ENCODE results near the gene USP17L20. TPM values are rescaled to one million over a fixed set of nuclear protein-coding genes. Genes with fewer than 3 reads are reported as not detected.

USP17L20 gene
- not detected in 2 replicates for total RNA-seq

DNA sequence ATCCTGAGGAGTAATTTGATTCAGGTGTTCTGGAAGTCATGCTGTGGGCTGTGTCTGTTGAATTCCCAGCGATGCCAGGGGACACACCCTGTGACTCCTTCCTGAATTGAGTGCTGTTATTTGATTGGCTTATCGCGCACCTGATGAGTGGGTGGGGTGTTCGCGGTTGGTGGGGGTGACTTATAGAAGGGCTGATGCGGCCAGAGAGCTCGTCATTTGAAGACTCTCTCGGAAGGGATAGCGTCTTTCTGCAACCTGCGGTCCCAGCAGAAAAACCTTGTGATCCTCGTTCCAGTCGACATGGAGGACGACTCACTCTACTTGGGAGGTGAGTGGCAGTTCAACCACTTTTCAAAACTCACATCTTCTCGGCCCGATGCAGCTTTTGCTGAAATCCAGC, at the start of gene USP17L20:
Gene USP17L20 (plus strand): TSS at position 301 of the 400 bp plus-strand sequence. CDS start 0 bp downstream, at position 301.

DNA sequence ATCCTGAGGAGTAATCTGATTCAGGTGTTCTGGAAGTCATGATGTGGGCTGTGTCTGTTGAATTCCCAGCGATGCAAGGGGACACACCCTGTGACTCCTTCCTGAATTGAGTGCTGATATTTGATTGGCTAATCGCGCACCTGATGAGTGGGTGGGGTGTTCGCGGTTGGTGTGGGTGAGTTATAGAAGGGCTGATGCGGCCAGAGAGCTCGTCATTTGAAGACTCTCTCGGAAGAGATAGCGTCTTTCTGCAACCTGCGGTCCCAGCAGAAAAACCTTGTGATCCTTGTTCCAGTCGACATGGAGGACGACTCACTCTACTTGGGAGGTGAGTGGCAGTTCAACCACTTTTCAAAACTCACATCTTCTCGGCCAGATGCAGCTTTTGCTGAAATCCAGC, 47.6 kb upstream of the USP17L20 start, which contains the start of gene USP17L10:
Gene USP17L10 (plus strand): TSS at position 301 of the 400 bp plus-strand sequence. CDS start 0 bp downstream, at position 301.

GRCh38 chr4:9215105-9215504, 42.8 kb upstream of the USP17L20 start, which contains the start of gene USP17L11:
Gene USP17L11 (plus strand): TSS chr4:9215405. CDS start chr4:9215405, 0 bp downstream.

DNA sequence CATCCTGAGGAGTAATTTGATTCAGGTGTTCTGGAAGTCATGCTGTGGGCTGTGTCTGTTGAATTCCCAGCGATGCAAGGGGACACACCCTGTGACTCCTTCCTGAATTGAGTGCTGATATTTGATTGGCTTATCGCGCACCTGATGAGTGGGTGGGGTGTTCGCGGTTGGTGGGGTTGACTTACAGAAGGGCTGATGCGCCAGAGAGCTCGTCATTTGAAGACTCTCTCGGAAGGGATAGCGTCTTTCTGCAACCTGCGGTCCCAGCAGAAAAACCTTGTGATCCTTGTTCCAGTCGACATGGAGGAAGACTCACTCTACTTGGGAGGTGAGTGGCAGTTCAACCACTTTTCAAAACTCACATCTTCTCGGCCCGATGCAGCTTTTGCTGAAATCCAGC, 38.1 kb upstream of the USP17L20 start, which contains the start of gene USP17L12:
Gene USP17L12 (plus strand): TSS at position 301 of the 400 bp plus-strand sequence. CDS start 0 bp downstream, at position 301.

GRCh38 chr4:9224596-9224995, 33.3 kb upstream of the USP17L20 start, which contains the start of gene USP17L13:
Gene USP17L13 (plus strand): TSS chr4:9224896. CDS start chr4:9224896, 0 bp downstream.

DNA sequence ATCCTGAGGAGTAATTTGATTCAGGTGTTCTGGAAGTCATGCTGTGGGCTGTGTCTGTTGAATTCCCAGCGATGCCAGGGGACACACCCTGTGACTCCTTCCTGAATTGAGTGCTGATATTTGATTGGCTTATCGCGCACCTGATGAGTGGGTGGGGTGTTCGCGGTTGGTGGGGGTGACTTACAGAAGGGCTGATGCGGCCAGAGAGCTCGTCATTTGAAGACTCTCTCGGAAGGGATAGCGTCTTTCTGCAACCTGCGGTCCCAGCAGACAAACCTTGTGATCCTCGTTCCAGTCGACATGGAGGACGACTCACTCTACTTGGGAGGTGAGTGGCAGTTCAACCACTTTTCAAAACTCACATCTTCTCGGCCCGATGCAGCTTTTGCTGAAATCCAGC, 23.8 kb upstream of the USP17L20 start, which contains the start of gene USP17L15:
Gene USP17L15 (plus strand): TSS at position 301 of the 400 bp plus-strand sequence. CDS start 0 bp downstream, at position 301.

GRCh38 chr4:9243579-9243978, 14.3 kb upstream of the USP17L20 start, which contains the start of gene USP17L17:
Gene USP17L17 (plus strand): TSS chr4:9243879. CDS start chr4:9243879, 0 bp downstream.

GRCh38 chr4:9247953-9248680, 9.8 kb upstream of the USP17L20 start, which contains the start of gene USP17L18:
Gene USP17L18 (plus strand): TSS chr4:9248630. CDS start chr4:9248630, 0 bp downstream.

DNA sequence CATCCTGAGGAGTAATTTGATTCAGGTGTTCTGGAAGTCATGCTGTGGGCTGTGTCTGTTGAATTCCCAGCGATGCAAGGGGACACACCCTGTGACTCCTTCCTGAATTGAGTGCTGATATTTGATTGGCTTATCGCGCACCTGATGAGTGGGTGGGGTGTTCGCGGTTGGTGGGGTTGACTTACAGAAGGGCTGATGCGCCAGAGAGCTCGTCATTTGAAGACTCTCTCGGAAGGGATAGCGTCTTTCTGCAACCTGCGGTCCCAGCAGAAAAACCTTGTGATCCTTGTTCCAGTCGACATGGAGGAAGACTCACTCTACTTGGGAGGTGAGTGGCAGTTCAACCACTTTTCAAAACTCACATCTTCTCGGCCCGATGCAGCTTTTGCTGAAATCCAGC, 4.8 kb upstream of the USP17L20 start, which contains the start of gene USP17L19:
Gene USP17L19 (plus strand): TSS at position 301 of the 400 bp plus-strand sequence. CDS start 0 bp downstream, at position 301.

GRCh38 chr4:9262572-9262971, 4.6 kb downstream of the USP17L20 start, which contains the start of gene USP17L21:
Gene USP17L21 (plus strand): TSS chr4:9262872. CDS start chr4:9262872, 0 bp downstream.

GRCh38 chr4:9267319-9267718, 9.4 kb downstream of the USP17L20 start, which contains the start of gene USP17L22:
Gene USP17L22 (plus strand): TSS chr4:9267619. CDS start chr4:9267619, 0 bp downstream.

Other genes with a start within 250 kb of the USP17L20 start
- gene FAM90A26, start 87.7 kb upstream of the USP17L20 start, total RNA-seq = not detected in 2 replicates
- gene USP17L10, start 47.5 kb upstream of the USP17L20 start, total RNA-seq = not detected in 2 replicates
- gene USP17L11, start 42.7 kb upstream of the USP17L20 start, total RNA-seq = not detected in 2 replicates
- gene USP17L12, start 38.0 kb upstream of the USP17L20 start, total RNA-seq = not detected in 2 replicates
- not detected in 2 replicates for gene USP17L13, start 33.2 kb upstream of the USP17L20 start, total RNA-seq
- gene USP17L15, start 23.7 kb upstream of the USP17L20 start, total RNA-seq = not detected in 2 replicates
- not detected in 2 replicates for gene USP17L17, start 14.2 kb upstream of the USP17L20 start, total RNA-seq
- gene USP17L18, start 9.5 kb upstream of the USP17L20 start, total RNA-seq = not detected in 2 replicates
- gene USP17L19, start 4.7 kb upstream of the USP17L20 start, total RNA-seq = not detected in 2 replicates
- not detected in 2 replicates for gene USP17L21, start 4.7 kb downstream of the USP17L20 start, total RNA-seq
- gene USP17L22, start 9.5 kb downstream of the USP17L20 start, total RNA-seq = not detected in 2 replicates
- not detected in 2 replicates for gene USP17L24, start 67.0 kb downstream of the USP17L20 start, total RNA-seq
- not detected in 2 replicates for gene USP17L25, start 71.8 kb downstream of the USP17L20 start, total RNA-seq
- not detected in 2 replicates for gene USP17L26, start 76.5 kb downstream of the USP17L20 start, total RNA-seq
- not detected in 2 replicates for gene USP17L5, start 81.3 kb downstream of the USP17L20 start, total RNA-seq
- not detected in 2 replicates for gene USP17L27, start 86.0 kb downstream of the USP17L20 start, total RNA-seq
- not detected in 2 replicates for gene USP17L28, start 90.8 kb downstream of the USP17L20 start, total RNA-seq
- not detected in 2 replicates for gene USP17L29, start 95.5 kb downstream of the USP17L20 start, total RNA-seq
- gene USP17L30, start 105.0 kb downstream of the USP17L20 start, total RNA-seq = not detected in 2 replicates
- not detected in 2 replicates for gene DEFB131A, start 186.3 kb downstream of the USP17L20 start, total RNA-seq